Articular chondrocyte of knee joint (primary cell): ENCODE data around the gene CDH4. TPM values are rescaled to one million over a fixed set of nuclear protein-coding genes. Genes with fewer than 3 reads are reported as not detected.

ENCODE experiments used
- total RNA-seq: library from RNA; depleted of rRNA; stranded (reverse); fragments of >200 nt; gene quantifications from 2 replicates; pipeline ENCODE4 v1.2.3, GENCODE V29; 2012

CDH4 gene
- not detected in 2 replicates for total RNA-seq

GRCh38 chr20:61251529-61252393 is at the start of gene CDH4:
Gene CDH4 (plus strand): TSS chr20:61252261.

